Ascending aorta (tissue), 2 donors: ENCODE results near the gene PGC. TPM values are rescaled to one million over a fixed set of nuclear protein-coding genes. Genes with fewer than 3 reads are reported as not detected.

Experiments
- DNase-seq, 2 donors: peaks; one replicate each; pipeline ENCODE4 v3.0.0-alpha.2; 2019; ENCODE audit warnings: low spot score in 2 of 2
- H3K27ac ChIP-seq, 2 donors: fragments of 200-600 bp; sonication (generic); one replicate each; pipeline ENCODE4 v1.5.1; 2016 to 2017; ENCODE audit warnings: mild to moderate bottlenecking in 1 of 2
- H3K27me3 ChIP-seq: fragments of 200-600 bp; sonication (generic); one replicate; pipeline ENCODE4 v1.5.1; 2017
- H3K36me3 ChIP-seq, 2 donors: fragments of 200-600 bp; sonication (generic); one replicate each; pipeline ENCODE4 v1.5.1; 2016
- H3K4me1 ChIP-seq, 2 donors: fragments of 200-600 bp; sonication (generic); one replicate each; pipeline ENCODE4 v1.5.1; 2016 to 2017; ENCODE audit warnings: mild to moderate bottlenecking in 1 of 2
- H3K4me3 ChIP-seq, 2 donors: fragments of 200-600 bp; sonication (generic); one replicate each; pipeline ENCODE4 v1.5.1; 2016 to 2017; ENCODE audit warnings: mild to moderate bottlenecking in 1 of 2
- H3K9me3 ChIP-seq, 2 donors: fragments of 200-600 bp; sonication (generic); one replicate each; pipeline ENCODE4 v1.5.1; 2016
- intact Hi-C: fragments of 100-400 bp; cut with DNase I; formaldehyde crosslinking; loops from one replicate; pipeline ENCODE4 v1.15.1; 2023
- total RNA-seq: library from RNA; depleted of rRNA; stranded (reverse); fragments of >200 nt; gene quantifications from one replicate; pipeline ENCODE4 v1.1.0, GENCODE V29; 2016
- TF ChIP-seq, protein P1 (sequence below), 3 experiments: fragments of 200-600 bp in 2 of 3; fragments of 450-650 bp in 1 of 3; sonication (generic) in 2 of 3; IDR thresholded peaks; one replicate each; pipeline ENCODE4 v1.5.1; 2016 to 2019; ENCODE audit warnings: antibody characterized with exemption in 3 of 3, mild to moderate bottlenecking in 1 of 3, moderate library complexity in 1 of 3

Gene PGC
- total RNA-seq, 1 donor from 2014 or later = 0.53 TPM

DNA sequence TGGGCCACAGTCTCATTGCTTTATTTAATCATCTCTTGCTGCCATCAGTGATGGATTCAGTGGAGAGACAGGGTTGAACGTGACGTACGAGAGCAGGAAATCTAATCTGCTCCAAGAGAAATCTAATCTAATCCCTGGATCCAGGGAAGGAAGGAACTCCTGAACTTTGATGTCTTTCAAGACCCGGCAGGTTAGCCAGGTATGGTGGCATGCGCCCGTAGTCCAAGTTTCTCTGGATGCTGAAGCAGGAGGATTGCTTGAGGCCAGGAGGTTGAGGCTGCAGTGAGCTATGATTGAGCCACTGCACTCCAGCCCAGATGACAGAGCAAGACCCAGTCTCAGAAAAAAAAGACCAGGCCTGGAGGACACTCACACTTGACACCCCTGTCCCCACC lies 11.4 kb upstream of the PGC start:
- no peaks in the 10 kb centered on the region for H3K27me3 ChIP-seq
- intact Hi-C loops = no loop called here
- H3K9me3 ChIP-seq = no peaks in the 10 kb centered on the region
- TF ChIP-seq, protein P1, sequence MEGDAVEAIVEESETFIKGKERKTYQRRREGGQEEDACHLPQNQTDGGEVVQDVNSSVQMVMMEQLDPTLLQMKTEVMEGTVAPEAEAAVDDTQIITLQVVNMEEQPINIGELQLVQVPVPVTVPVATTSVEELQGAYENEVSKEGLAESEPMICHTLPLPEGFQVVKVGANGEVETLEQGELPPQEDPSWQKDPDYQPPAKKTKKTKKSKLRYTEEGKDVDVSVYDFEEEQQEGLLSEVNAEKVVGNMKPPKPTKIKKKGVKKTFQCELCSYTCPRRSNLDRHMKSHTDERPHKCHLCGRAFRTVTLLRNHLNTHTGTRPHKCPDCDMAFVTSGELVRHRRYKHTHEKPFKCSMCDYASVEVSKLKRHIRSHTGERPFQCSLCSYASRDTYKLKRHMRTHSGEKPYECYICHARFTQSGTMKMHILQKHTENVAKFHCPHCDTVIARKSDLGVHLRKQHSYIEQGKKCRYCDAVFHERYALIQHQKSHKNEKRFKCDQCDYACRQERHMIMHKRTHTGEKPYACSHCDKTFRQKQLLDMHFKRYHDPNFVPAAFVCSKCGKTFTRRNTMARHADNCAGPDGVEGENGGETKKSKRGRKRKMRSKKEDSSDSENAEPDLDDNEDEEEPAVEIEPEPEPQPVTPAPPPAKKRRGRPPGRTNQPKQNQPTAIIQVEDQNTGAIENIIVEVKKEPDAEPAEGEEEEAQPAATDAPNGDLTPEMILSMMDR (IDR thresholded peaks at IDR 0.05) = no peak
- no peaks in the 10 kb centered on the region for H3K4me1 ChIP-seq
- H3K4me3 ChIP-seq = no peak overlapping the region
- H3K27ac ChIP-seq = no peak overlapping the region
- no peaks in the 10 kb centered on the region for H3K36me3 ChIP-seq
- DNase-seq = no peak

DNA sequence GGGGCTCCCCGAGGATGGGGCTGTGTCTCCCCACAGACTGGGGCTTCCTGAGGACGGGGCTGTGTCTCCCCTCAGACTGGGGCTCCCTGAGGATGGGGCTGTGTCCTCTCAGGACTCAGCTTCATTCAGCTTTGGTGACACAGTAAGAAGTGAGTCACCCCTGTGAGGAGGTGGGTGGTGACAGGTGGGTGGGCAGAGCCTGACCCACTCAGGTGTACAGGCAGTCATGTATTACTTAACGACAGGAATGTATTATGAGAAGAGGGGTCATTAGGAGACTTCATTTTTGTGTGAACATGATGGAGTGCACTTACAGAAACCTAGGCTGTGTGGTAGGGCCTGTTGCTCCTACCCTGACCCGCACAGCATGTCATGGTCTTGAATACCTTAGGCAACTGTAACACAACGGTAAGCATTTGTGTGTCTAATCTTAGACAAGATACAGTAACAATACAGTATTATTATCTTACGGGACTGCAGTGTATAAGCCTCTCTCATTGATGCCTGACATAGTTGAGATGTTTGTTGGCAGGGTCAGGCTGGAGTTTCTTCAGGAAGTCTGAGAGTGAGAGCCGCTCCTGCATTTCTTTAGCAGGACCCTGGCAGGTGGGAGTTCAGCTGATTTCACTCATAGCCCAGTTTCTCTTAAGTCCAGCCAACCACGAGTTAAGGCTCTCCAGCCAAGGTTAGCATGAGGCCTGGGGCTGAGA lies 10.9 kb upstream of the PGC start:
- no peak for DNase-seq
- no peak overlapping the region for H3K4me3 ChIP-seq
- H3K27ac ChIP-seq = no peak overlapping the region
- H3K9me3 ChIP-seq = no peaks in the 10 kb centered on the region
- intact Hi-C loops = no loop called here
- no peaks in the 10 kb centered on the region for H3K36me3 ChIP-seq
- H3K27me3 ChIP-seq = no peaks in the 10 kb centered on the region
- H3K4me1 ChIP-seq = no peaks in the 10 kb centered on the region
- TF ChIP-seq, protein P1 (IDR thresholded peaks at IDR 0.05) = no peak

DNA sequence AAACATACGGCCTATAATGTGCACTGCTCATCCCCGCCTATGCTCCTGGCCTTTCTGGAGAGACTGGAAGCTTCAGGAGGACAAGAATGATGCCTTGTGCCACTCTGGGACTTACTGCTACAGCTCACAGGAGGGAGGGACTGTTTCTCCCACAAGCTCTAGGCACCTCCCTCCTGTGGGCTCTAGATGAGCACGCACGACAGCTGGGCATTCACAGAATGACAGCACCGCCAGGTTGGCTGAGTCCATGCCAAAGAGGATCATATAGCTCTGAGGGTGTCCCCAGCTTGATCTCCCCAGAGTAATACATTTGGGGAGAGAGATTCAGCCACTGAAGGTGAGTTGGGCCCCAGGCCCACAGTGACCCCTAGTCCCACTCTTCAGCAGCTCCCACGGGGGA lies 10.1 kb upstream of the PGC start:
- intact Hi-C loops = no loop called here
- Histone ChIP-seq H3K4me1 (no peaks in the 10 kb centered on the region), H3K27ac (no peak overlapping the region), H3K9me3 (no peaks in the 10 kb centered on the region), H3K27me3 (no peaks in the 10 kb centered on the region), H3K36me3 (no peaks in the 10 kb centered on the region), H3K4me3 (no peak overlapping the region)
- no peak for DNase-seq
- TF ChIP-seq, protein P1 (IDR thresholded peaks at IDR 0.05) = no peak

DNA sequence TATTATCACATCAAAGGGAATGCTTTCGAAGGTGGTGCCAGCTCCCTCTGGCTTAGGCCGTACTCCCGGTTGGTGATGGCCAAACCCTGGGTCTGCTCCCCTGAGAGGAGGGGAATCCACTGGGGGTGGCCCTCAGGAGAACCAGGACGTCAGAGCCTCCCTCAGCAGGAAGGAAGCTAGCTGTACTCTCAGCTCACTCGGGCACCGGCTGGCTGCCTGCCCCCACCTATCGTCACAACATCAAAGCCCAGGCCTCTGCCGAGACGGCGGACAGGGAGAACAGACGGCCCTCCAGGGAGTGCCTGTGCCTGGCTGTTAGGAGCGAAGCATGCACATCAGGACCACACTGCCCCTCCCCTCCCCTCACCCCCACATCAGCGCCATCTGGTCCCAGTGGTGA lies 9.2 kb upstream of the PGC start:
- Histone ChIP-seq H3K27ac (no peak overlapping the region), H3K9me3 (no peaks in the 10 kb centered on the region), H3K4me3 (no peak overlapping the region), H3K4me1 (no peaks in the 10 kb centered on the region), H3K27me3 (no peaks in the 10 kb centered on the region), H3K36me3 (no peaks in the 10 kb centered on the region)
- intact Hi-C loops = no loop called here
- no peak for DNase-seq
- TF ChIP-seq, protein P1 (IDR thresholded peaks at IDR 0.05) = no peak

DNA sequence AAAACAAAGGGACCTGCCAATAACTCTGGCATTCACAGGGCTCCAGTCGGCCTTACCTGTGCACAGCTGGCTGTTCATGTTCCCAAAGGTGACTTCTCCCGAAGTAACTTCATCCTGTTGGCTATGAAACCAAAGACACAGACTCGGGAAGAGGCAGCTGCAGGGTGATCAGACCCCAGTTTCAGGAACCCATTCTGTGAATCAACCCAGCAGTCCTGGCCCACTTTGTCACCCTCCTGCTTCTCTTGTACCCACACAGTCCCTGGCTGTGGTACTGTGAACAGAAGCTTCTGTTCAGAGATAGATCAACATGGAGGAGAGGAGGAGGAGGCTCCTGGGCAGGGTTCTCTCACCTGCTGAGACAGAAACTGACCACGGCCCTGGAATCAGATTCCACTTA lies 8.7 kb upstream of the PGC start:
- no peaks in the 10 kb centered on the region for H3K4me1 ChIP-seq
- H3K27me3 ChIP-seq = no peaks in the 10 kb centered on the region
- TF ChIP-seq, protein P1 (IDR thresholded peaks at IDR 0.05) = no peak
- DNase-seq = no peak
- H3K36me3 ChIP-seq = no peaks in the 10 kb centered on the region
- intact Hi-C loops = no loop called here
- H3K4me3 ChIP-seq = no peak overlapping the region
- H3K27ac ChIP-seq = no peak overlapping the region
- H3K9me3 ChIP-seq = no peaks in the 10 kb centered on the region

DNA sequence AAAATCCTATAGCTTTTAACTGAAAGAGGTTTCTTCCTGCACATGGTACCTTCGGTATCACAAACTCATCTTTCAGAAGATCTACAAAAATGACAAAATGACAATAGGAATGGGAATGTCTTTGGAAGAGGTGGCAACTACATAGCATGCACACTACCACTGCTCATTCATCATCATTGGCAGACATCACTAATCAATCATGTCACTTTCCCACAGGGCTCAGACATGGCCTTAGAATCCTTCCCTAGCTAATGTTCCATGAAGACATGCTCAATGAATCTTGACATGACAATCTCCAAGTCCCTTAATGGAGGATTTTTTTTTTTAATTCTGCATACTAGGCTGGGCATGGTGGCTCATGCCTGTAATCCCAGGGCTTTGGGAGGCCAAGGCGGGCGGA lies 3.2 kb upstream of the PGC start:
- intact Hi-C loops = no loop called here
- no peak for DNase-seq
- H3K4me1 ChIP-seq = no peaks in the 10 kb centered on the region
- H3K36me3 ChIP-seq = no peaks in the 10 kb centered on the region
- H3K27me3 ChIP-seq = no peaks in the 10 kb centered on the region
- no peaks in the 10 kb centered on the region for H3K9me3 ChIP-seq
- no peak overlapping the region for H3K27ac ChIP-seq
- no peak overlapping the region for H3K4me3 ChIP-seq
- TF ChIP-seq, protein P1 (IDR thresholded peaks at IDR 0.05) = no peak
